Naive thymus-derived CD8-positive, alpha-beta T cell (primary cell): ENCODE results near the gene RHOF. TPM values are rescaled to one million over a fixed set of nuclear protein-coding genes. Genes with fewer than 3 reads are reported as not detected.
A peak's percentile ranks its signal among the peaks of the same experiment; 100 is the strongest.

ENCODE experiments used
- ATAC-seq, 2 donors: fragments of 150-1000 bp; cut with Tn5 transposase in 1 of 2; sonication (Bioruptor Pico), chemical (Tn5 transposase) in 1 of 2; 1 replicate in 1 of 2; 2 replicates in 1 of 2; pipeline ENCODE4 v1.10.0; 2021; ENCODE audit warnings: mild to moderate bottlenecking in 2 of 2, moderate library complexity in 2 of 2
- POLR2A ChIA-PET: fragments of 350-600 bp; sonication (Branson Sonifier 250); formaldehyde crosslinking; loops from one replicate; lab custom pipeline; 2021; ENCODE audit warnings: antibody characterized with exemption; lab: Charles Lee
- DNase-seq, 10 donors: peaks; one replicate each; pipeline versions ENCODE4 v3.0.0 to v3.0.0-alpha.2; 2020 to 2022
- H3K27ac Mint-ChIP-seq, 10 donors: one replicate each; pipeline ENCODE4 v1.8.0; 2020 to 2022; ENCODE audit warnings: mild to moderate bottlenecking in 10 of 10, mixed read lengths in 10 of 10, moderate library complexity in 4 of 10, inconsistent platforms in 1 of 10
- H3K27me3 Mint-ChIP-seq, 5 donors: one replicate each; pipeline ENCODE4 v1.8.0; 2021 to 2022; ENCODE audit warnings: mixed read lengths in 5 of 5
- H3K36me3 Mint-ChIP-seq, 3 donors: one replicate each; pipeline ENCODE4 v1.8.0; 2020 to 2022; ENCODE audit warnings: mixed read lengths in 3 of 3, mild to moderate bottlenecking in 2 of 3, inconsistent platforms in 1 of 3
- H3K4me1 Mint-ChIP-seq, 4 donors: one replicate each; pipeline ENCODE4 v1.8.0; 2021 to 2022; ENCODE audit warnings: mixed read lengths in 4 of 4
- H3K4me3 Mint-ChIP-seq, 10 donors: one replicate each; pipeline ENCODE4 v1.8.0; 2020 to 2022; ENCODE audit warnings: mild to moderate bottlenecking in 10 of 10, mixed read lengths in 10 of 10, moderate library complexity in 6 of 10, inconsistent platforms in 1 of 10
- H3K9me3 Mint-ChIP-seq, 9 donors: one replicate each; pipeline ENCODE4 v1.8.0; 2020 to 2022; ENCODE audit warnings: mixed read lengths in 9 of 9, mild to moderate bottlenecking in 3 of 9, inconsistent platforms in 1 of 9, moderate library complexity in 1 of 9
- polyA plus RNA-seq, 3 donors: library from polyadenylated mRNA; unstranded; fragments of 300-500 nt; fragmentation: Illumina TruSeq; gene quantifications; one replicate each; pipeline ENCODE4 v1.2.3, GENCODE V29; 2021
- total RNA-seq, 8 experiments: library from RNA in 2 of 8; stranded (reverse) in 2 of 8; gene quantifications; one replicate each; pipeline ENCODE4 v1.2.3 and lab custom pipeline; 2021 to 2026

RHOF gene
- total RNA-seq (100 to 1,000 TPM; 176 to 178 TPM), polyA plus RNA-seq (100 to 1,000 TPM in 1 of 3 donors, 10 to 100 TPM in 2; 79.9 to 101 (median 80.1) TPM), total RNA-seq (lab: John Stamatoyannopoulos, UW) (59.1 to 103 (median 80.8) reads per million in 6 experiments)

GRCh38 chr12:121793440-121793837 is at the start of gene RHOF:
Gene RHOF (minus strand): TSS chr12:121793688. CDS start chr12:121793633, 55 bp downstream.
- Mint-ChIP-seq H3K27ac (peak within 1 kb of the TSS; percentile 97 to 100 (median 99)), H3K27me3 (no peaks in the 10 kb centered on the region), H3K4me3 (peak within 1 kb of the TSS; percentile 86 to 98 (median 94)), H3K4me1 (peaks cover 43 to 80% (median 73%) of the 10 kb centered on the region in 4 donors), H3K36me3 (peaks cover 0 to 36% (median 4%) of the 10 kb centered on the region in 3 donors), H3K9me3 (no peaks in the 10 kb centered on the region)
- POLR2A ChIA-PET = interaction anchor here (0.7 to 37.3 kb wide), 16 partner anchors 5 to 1325 kb away, joined by 3 to 2517 read pairs (median 7); partner anchors contain the start of genes ORAI1, PSMD9, RHOF and SETD1B
- DNase-seq (peak in 2 of 10 donors; percentile 59 to 67), ATAC-seq (peak; percentile 2 to 4)

- POLR2A ChIA-PET = interaction anchor here (0.6 to 3.8 kb wide), 10 partner anchors 29 to 1560 kb away, joined by 3 to 22 read pairs (median 4); partner anchors contain the start of gene TMEM120B
- Mint-ChIP-seq H3K36me3 (no peaks in the 10 kb centered on the region), H3K9me3 (no peaks in the 10 kb centered on the region), H3K27ac (peak overlapping the region; percentile 85 to 96 (median 94)), H3K4me1 (peaks cover 5 to 23% (median 19%) of the 10 kb centered on the region in 4 donors), H3K4me3 (peak overlapping the region; percentile 96 to 100 (median 97)), H3K27me3 (no peaks in the 10 kb centered on the region)
- DNase-seq = no peak
- ATAC-seq = peak in 1 of 2 donors; percentile 1
These were observed 46.7 kb upstream of the RHOF start for GRCh38 chr12:121839993-121840761.

GRCh38 chr12:121839106-121839992 is 45.9 kb upstream of the RHOF start:
- H3K36me3 Mint-ChIP-seq = no peaks in the 10 kb centered on the region

GRCh38 chr12:121838126-121838525 is 44.6 kb upstream of the RHOF start:
- peaks cover 6 to 17% (median 16%) of the 10 kb centered on the region in 4 donors for H3K4me1 Mint-ChIP-seq
- no peak for DNase-seq
- peaks cover 0 to under 1% (median 0%) of the 10 kb centered on the region in 3 donors for H3K36me3 Mint-ChIP-seq
- no peaks in the 10 kb centered on the region for H3K9me3 Mint-ChIP-seq
- POLR2A ChIA-PET = interaction anchor here (0.7 to 3.8 kb wide), 9 partner anchors 11 to 166 kb away, joined by 3 to 22 read pairs (median 8); no protein-coding TSS in a partner anchor
- H3K4me3 Mint-ChIP-seq = peak overlapping the region in 2 of 10 donors; percentile 4 to 23
- H3K27me3 Mint-ChIP-seq = no peaks in the 10 kb centered on the region
- peak overlapping the region in 3 of 10 donors; percentile 15 to 50 (median 40) for H3K27ac Mint-ChIP-seq
- no peak for ATAC-seq

More at GRCh38 chr12:121839106-121839992, 45.9 kb upstream of the RHOF start:
- Mint-ChIP-seq H3K27ac (peak overlapping the region; percentile 85 to 96 (median 94)), H3K4me1 (peaks cover 5 to 23% (median 19%) of the 10 kb centered on the region in 4 donors), H3K9me3 (no peaks in the 10 kb centered on the region), H3K4me3 (peak overlapping the region; percentile 96 to 100 (median 97)), H3K27me3 (no peaks in the 10 kb centered on the region)
- POLR2A ChIA-PET = interaction anchor here (0.6 to 3.8 kb wide), 13 partner anchors 12 to 1559 kb away, joined by 3 to 22 read pairs (median 4); partner anchors contain the start of gene TMEM120B
- ATAC-seq (peak; percentile 96), DNase-seq (peak; percentile 98 to 100 (median 100))

- POLR2A ChIA-PET = interaction anchor here (0.6 to 3.8 kb wide), 10 partner anchors 10 to 166 kb away, joined by 3 to 22 read pairs (median 4); no protein-coding TSS in a partner anchor
- no peak for DNase-seq
- Mint-ChIP-seq H3K4me1 (peaks cover 6 to 16% (median 15%) of the 10 kb centered on the region in 4 donors), H3K27ac (peak overlapping the region in 1 of 10 donors; percentile 19), H3K9me3 (no peaks in the 10 kb centered on the region), H3K36me3 (peaks cover 0 to 5% (median 0%) of the 10 kb centered on the region in 3 donors), H3K4me3 (no peak overlapping the region), H3K27me3 (no peaks in the 10 kb centered on the region)
- no peak for ATAC-seq
These were observed 44.2 kb upstream of the RHOF start for GRCh38 chr12:121837680-121838079.

GRCh38 chr12:121831571-121832245 is 38.2 kb upstream of the RHOF start:
- Mint-ChIP-seq H3K36me3 (peaks cover 0 to 62% (median 7%) of the 10 kb centered on the region in 3 donors), H3K27ac (peak overlapping the region in 5 of 10 donors; percentile 5 to 80 (median 58)), H3K27me3 (no peaks in the 10 kb centered on the region), H3K9me3 (no peaks in the 10 kb centered on the region), H3K4me3 (no peak overlapping the region), H3K4me1 (peaks cover 0 to 14% (median 12%) of the 10 kb centered on the region in 4 donors)
- POLR2A ChIA-PET = no interaction called here
- no peak for DNase-seq
- no peak for ATAC-seq

- POLR2A ChIA-PET = no interaction called here
- H3K9me3 Mint-ChIP-seq = no peaks in the 10 kb centered on the region
- H3K4me3 Mint-ChIP-seq = no peak overlapping the region
- H3K36me3 Mint-ChIP-seq = peaks cover 0 to 69% (median 7%) of the 10 kb centered on the region in 3 donors
- peak overlapping the region in 3 of 10 donors; percentile 10 to 56 (median 35) for H3K27ac Mint-ChIP-seq
- ATAC-seq (no peak), DNase-seq (no peak)
- peaks cover 0 to 22% (median 16%) of the 10 kb centered on the region in 4 donors for H3K4me1 Mint-ChIP-seq
- no peaks in the 10 kb centered on the region for H3K27me3 Mint-ChIP-seq
These were observed 37.2 kb upstream of the RHOF start for GRCh38 chr12:121830588-121831265.

GRCh38 chr12:121830134-121830533 is 36.6 kb upstream of the RHOF start:
- Mint-ChIP-seq H3K4me1 (peaks cover 0 to 22% (median 16%) of the 10 kb centered on the region in 4 donors), H3K4me3 (no peak overlapping the region), H3K27me3 (no peaks in the 10 kb centered on the region), H3K36me3 (peaks cover 0 to 69% (median 7%) of the 10 kb centered on the region in 3 donors), H3K9me3 (no peaks in the 10 kb centered on the region), H3K27ac (peak overlapping the region in 4 of 10 donors; percentile 10 to 56 (median 43))
- POLR2A ChIA-PET = no interaction called here
- no peak for ATAC-seq
- DNase-seq = no peak

- peaks cover 0 to 22% (median 16%) of the 10 kb centered on the region in 4 donors for H3K4me1 Mint-ChIP-seq
These were observed 35.9 kb upstream of the RHOF start for GRCh38 chr12:121829250-121829918.

GRCh38 chr12:121828826-121829225 is 35.3 kb upstream of the RHOF start:
- no peaks in the 10 kb centered on the region for H3K27me3 Mint-ChIP-seq
- POLR2A ChIA-PET = interaction anchor here (1.0 to 4.1 kb wide), 3 partner anchors 17 to 34 kb away, joined by 3 to 27 read pairs (median 3); no protein-coding TSS in a partner anchor
- no peak for DNase-seq
- no peak for ATAC-seq
- peak overlapping the region in 8 of 10 donors; percentile 34 to 80 (median 58) for H3K27ac Mint-ChIP-seq
- H3K4me1 Mint-ChIP-seq = peaks cover 0 to 22% (median 17%) of the 10 kb centered on the region in 4 donors
- H3K4me3 Mint-ChIP-seq = peak overlapping the region in 2 of 10 donors; percentile 10 to 62
- no peaks in the 10 kb centered on the region for H3K9me3 Mint-ChIP-seq
- H3K36me3 Mint-ChIP-seq = peaks cover 0 to 79% (median 7%) of the 10 kb centered on the region in 3 donors

More at GRCh38 chr12:121829250-121829918, 35.9 kb upstream of the RHOF start:
- H3K4me3 Mint-ChIP-seq = peak overlapping the region in 1 of 10 donors; percentile 10
- peaks cover 0 to 74% (median 7%) of the 10 kb centered on the region in 3 donors for H3K36me3 Mint-ChIP-seq
- no peaks in the 10 kb centered on the region for H3K9me3 Mint-ChIP-seq
- DNase-seq (no peak), ATAC-seq (no peak)
- POLR2A ChIA-PET = no interaction called here
- no peaks in the 10 kb centered on the region for H3K27me3 Mint-ChIP-seq
- peak overlapping the region in 7 of 10 donors; percentile 5 to 69 (median 53) for H3K27ac Mint-ChIP-seq
